Transverse colon (tissue), 4 donors: Measurements from ENCODE around the gene CDC42EP1. TPM values are rescaled to one million over a fixed set of nuclear protein-coding genes. Genes with fewer than 3 reads are reported as not detected.
A peak's percentile ranks its signal among the peaks of the same experiment; 100 is the strongest.

Experiments used
- DNase-seq: peaks from one replicate; pipeline ENCODE4 v3.0.0-alpha.2; 2019
- H3K27ac ChIP-seq, 4 donors: fragments of 200-600 bp; sonication (generic); 2 replicates each; pipeline ENCODE4 v1.5.1; 2016 to 2018; ENCODE audit warnings: inconsistent platforms in 4 of 4
- H3K27me3 ChIP-seq: fragments of 200-600 bp; sonication (generic); 2 replicates; pipeline ENCODE4 v1.5.1; 2017; ENCODE audit warnings: inconsistent platforms
- H3K36me3 ChIP-seq, 4 donors: fragments of 200-600 bp; sonication (generic); 2 replicates each; pipeline ENCODE4 v1.5.1; 2017 to 2019; ENCODE audit warnings: inconsistent platforms in 4 of 4
- H3K4me1 ChIP-seq, 4 donors: fragments of 200-600 bp; sonication (generic); 2 replicates each; pipeline ENCODE4 v1.5.1; 2017 to 2020; ENCODE audit warnings: inconsistent platforms in 4 of 4
- H3K4me3 ChIP-seq, 4 donors: fragments of 200-600 bp; sonication (generic); 1 replicate in 1 of 4; 2 replicates in 3 of 4; pipeline versions ENCODE4 v1.5.1 to v1.6.1; 2017 to 2019; ENCODE audit warnings: inconsistent platforms in 4 of 4
- H3K9me3 ChIP-seq, 2 donors: fragments of 200-600 bp; sonication (generic); 2 replicates each; pipeline ENCODE4 v1.5.1; 2017 to 2019; ENCODE audit warnings: inconsistent platforms in 2 of 2
- CTCF ChIP-seq, 5 experiments: fragments of 200-600 bp in 3 of 5; fragments of 450-650 bp in 2 of 5; sonication (generic) in 3 of 5; IDR thresholded peaks; 1 replicate in 2 of 5; 2 replicates in 3 of 5; pipeline ENCODE4 v1.5.1; 2016 to 2017; ENCODE audit warnings: antibody characterized with exemption in 5 of 5, inconsistent platforms in 3 of 5, mild to moderate bottlenecking in 2 of 5, moderate library complexity in 1 of 5
- EP300 ChIP-seq: sonication (generic); formaldehyde crosslinking; IDR thresholded peaks from one replicate; pipeline ENCODE4 v1.6.1; 2017; ENCODE audit warnings: antibody characterized with exemption, low read depth
- POLR2A ChIP-seq: fragments of 450-650 bp; IDR thresholded peaks from one replicate; pipeline ENCODE4 v1.6.1; 2016; ENCODE audit warnings: antibody characterized with exemption, mild to moderate bottlenecking, moderate library complexity
- POLR2AphosphoS5 ChIP-seq, 3 donors: sonication (generic); formaldehyde crosslinking; IDR thresholded peaks; one replicate each; pipeline ENCODE4 v1.6.1; 2016; ENCODE audit warnings: antibody characterized with exemption in 3 of 3
- WGBS, 2 donors: methylation state at CpG; one replicate each; pipeline ENCODE4 v1.1.5; 2018; ENCODE audit warnings: low coverage in 1 of 2; 5-methylcytosine and 5-hydroxymethylcytosine counted together
- in situ Hi-C, 4 donors: fragments of 200-750 bp; cut with MboI; loops; one replicate each; pipeline versions ENCODE4 v1.15.0 to v1.15.1; 2017; ENCODE audit warnings: low sequenced_read_pairs in 3 of 4, low pct_ligation_motif_present in 1 of 4, low pct_unique_long_range_greater_than_20kb in 1 of 4
- intact Hi-C: fragments of 100-400 bp; cut with DNase I; formaldehyde crosslinking; loops from one replicate; pipeline ENCODE4 v1.15.1; 2023; ENCODE audit warnings: low total_unique reads
- total RNA-seq, 4 donors: library from RNA; depleted of rRNA; stranded (reverse); fragments of >200 nt; gene quantifications; one replicate each; pipeline ENCODE4 v1.1.0, GENCODE V29; 2016

The CDC42EP1 gene
- total RNA-seq, 4 donors from 2014 or later: 27.3 to 52.9 (median 28.9) TPM

- Histone ChIP-seq H3K4me1 (peaks cover 4 to 26% (median 18%) of the 10 kb centered on the region in 4 donors), H3K4me3 (peak within 1 kb of the TSS; percentile 62 to 74 (median 72)), H3K27me3 (peaks cover 22% of the 10 kb centered on the region), H3K9me3 (no peaks in the 10 kb centered on the region), H3K27ac (peak within 1 kb of the TSS; percentile 63 to 89 (median 86)), H3K36me3 (no peaks in the 10 kb centered on the region)
- in situ Hi-C loops: no loop called here
- intact Hi-C loops: no loop called here
- 10% methylated on average over 49 of the region's 99 CpGs; no CpG with 5 or more reads in 1 of the 2 donors for WGBS, 2 donors
- peak; percentile 68 for DNase-seq
- TF ChIP-seq POLR2A (no peak), POLR2AphosphoS5 (IDR thresholded peaks at IDR 0.05) (peak; percentile 50 to 71 (median 55))
Measured at GRCh38 chr22:37519268-37520195, 40.7 kb upstream of the CDC42EP1 start, which contains the start of gene CARD10. CARD10 (minus strand) TSS chr22:37519415; CDS start chr22:37519200, 215 bp downstream.

- Histone ChIP-seq H3K27me3 (peaks cover 22% of the 10 kb centered on the region), H3K4me1 (peaks cover 4 to 26% (median 20%) of the 10 kb centered on the region in 4 donors), H3K36me3 (no peaks in the 10 kb centered on the region), H3K27ac (peak overlapping the region in 3 of 4 donors; percentile 25 to 68 (median 54)), H3K4me3 (no peak overlapping the region), H3K9me3 (no peaks in the 10 kb centered on the region)
- 30 to 61% methylated on average over 4 to 10 of the region's 10 CpGs for WGBS, 2 donors
- in situ Hi-C loops (no loop called here), intact Hi-C loops (no loop called here)
- TF ChIP-seq POLR2A (no peak), CTCF (IDR thresholded peaks at IDR 0.05) (no peak), POLR2AphosphoS5 (IDR thresholded peaks at IDR 0.05) (no peak), EP300 (no peak)
- DNase-seq: no peak
Measured at GRCh38 chr22:37520776-37521191, 39.5 kb upstream of the CDC42EP1 start.

- 33 to 58% methylated on average over 11 to 14 of the region's 14 CpGs for WGBS, 2 donors
- peaks cover 22% of the 10 kb centered on the region for H3K27me3 ChIP-seq
- peak; percentile 64 for DNase-seq
- H3K27ac ChIP-seq: peak overlapping the region; percentile 16 to 68 (median 40)
- H3K4me3 ChIP-seq: no peak overlapping the region
- TF ChIP-seq EP300: no peak
- TF ChIP-seq POLR2AphosphoS5 (IDR thresholded peaks at IDR 0.05): no peak
- no peak for TF ChIP-seq POLR2A
- no peak for TF ChIP-seq CTCF (IDR thresholded peaks at IDR 0.05)
- peaks cover 4 to 26% (median 20%) of the 10 kb centered on the region in 4 donors for H3K4me1 ChIP-seq
- H3K36me3 ChIP-seq: no peaks in the 10 kb centered on the region
- intact Hi-C loops (no loop called here), in situ Hi-C loops (no loop called here)
- no peaks in the 10 kb centered on the region for H3K9me3 ChIP-seq
Measured at GRCh38 chr22:37521236-37521739, 39.0 kb upstream of the CDC42EP1 start.

DNA sequence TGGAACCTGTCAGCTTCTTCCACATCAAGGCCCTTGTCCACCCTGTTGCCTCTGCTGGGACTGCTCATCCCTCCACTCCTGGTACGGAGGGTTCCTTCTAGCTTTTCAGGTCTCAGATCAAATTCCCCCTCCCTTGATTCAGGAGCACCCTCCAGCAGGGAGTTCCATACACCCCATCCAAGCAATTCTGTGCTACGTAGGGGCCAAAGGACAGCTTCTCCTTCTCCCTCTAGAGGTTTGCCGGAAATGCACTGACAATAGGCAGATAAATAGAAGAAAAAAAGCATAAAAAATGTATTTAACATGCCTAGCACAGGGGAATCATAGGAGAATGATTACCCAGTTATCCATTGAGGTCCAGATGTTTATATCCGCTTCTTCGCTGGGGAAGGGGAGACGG is 37.8 kb upstream of the CDC42EP1 start:
- Histone ChIP-seq H3K27ac (no peak overlapping the region), H3K27me3 (peaks cover 22% of the 10 kb centered on the region), H3K4me1 (peaks cover 4 to 26% (median 20%) of the 10 kb centered on the region in 4 donors), H3K36me3 (no peaks in the 10 kb centered on the region), H3K9me3 (no peaks in the 10 kb centered on the region), H3K4me3 (no peak overlapping the region)
- TF ChIP-seq EP300: no peak
- no peak for TF ChIP-seq CTCF (IDR thresholded peaks at IDR 0.05)
- no peak for TF ChIP-seq POLR2AphosphoS5 (IDR thresholded peaks at IDR 0.05)
- no peak for TF ChIP-seq POLR2A
- in situ Hi-C loops (no loop called here), intact Hi-C loops (no loop called here)
- DNase-seq: no peak
- 91 to 93% methylated on average over 5 to 6 of the region's 6 CpGs for WGBS, 2 donors
